Activated naive CD4-positive, alpha-beta T cell treated with anti-CD3 and anti-CD28 coated beads, Interleukin-2, amount 50 U/mL, for 16 hours (primary cell): Measurements from ENCODE around the gene MINAR2.

Experiments
- DNase-seq: peaks from one replicate; pipeline ENCODE4 v3.0.0-alpha.2; 2020

Gene MINAR2

DNA sequence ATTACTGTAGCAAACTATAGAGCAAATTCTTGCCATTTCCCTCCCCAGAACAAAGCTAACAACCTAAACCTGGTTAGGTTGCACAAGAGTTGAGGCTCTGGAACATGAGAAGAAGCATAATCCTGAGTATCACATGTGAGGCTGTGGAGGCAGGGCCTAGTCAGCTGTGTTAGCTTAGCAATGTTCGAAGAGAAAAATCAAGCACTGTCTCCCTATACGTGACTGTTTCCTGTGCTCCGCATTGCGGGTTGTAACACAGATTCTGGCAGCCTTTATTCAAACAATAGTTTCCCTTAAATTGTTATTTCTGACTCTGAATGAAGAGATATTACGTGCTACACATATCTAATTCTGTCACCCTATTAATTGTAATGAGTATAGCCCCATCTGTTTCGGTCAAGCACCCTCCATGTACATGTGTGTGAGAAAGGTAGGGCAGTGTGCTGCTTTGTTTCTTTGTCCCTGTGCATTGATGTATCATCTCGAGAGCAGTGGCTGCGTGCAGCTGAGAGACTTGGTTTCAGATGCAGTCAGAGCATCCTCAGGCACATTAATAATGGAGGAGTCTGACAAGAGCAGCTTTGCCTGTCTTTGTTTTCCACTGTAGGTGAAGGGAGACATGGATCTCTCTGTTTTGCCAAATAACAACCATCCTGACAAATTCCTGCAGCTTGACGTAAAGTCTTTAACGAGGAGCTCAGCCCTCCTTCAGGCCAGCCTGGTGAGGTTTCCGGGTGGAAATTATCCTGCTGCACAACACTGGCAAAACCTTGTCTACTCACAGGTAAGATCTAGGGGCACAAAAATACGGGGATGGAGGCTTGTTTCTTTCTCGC lies at the start of gene MINAR2:
TSS of gene MINAR2 (plus strand) at position 523 of the 836 bp plus-strand sequence. CDS start at position 620, 97 bp downstream.
- DNase-seq = no peak

GRCh38 chr5:129698661-129699060 lies 49.2 kb upstream of the MINAR2 start:
- DNase-seq = no peak

DNA sequence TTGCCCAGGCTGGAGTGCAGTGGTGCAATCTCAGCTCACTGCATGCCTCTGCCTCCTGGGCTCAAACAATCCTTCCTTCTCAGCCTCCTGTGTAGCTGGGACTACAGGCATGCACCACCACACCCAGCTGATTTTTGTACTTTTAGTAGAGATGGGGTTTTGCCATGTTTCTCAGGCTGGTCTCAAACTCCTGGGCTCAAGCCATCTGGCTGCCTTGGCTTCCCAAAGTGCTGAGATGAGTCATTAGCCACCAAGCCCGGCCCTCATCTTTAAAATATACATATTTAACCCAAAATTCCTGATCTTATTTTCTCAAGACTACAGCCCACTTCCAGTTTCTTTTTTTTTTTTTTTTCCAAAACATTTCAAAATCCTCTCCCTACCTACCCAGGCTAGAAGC lies 31.7 kb upstream of the MINAR2 start:
- DNase-seq = no peak

DNA sequence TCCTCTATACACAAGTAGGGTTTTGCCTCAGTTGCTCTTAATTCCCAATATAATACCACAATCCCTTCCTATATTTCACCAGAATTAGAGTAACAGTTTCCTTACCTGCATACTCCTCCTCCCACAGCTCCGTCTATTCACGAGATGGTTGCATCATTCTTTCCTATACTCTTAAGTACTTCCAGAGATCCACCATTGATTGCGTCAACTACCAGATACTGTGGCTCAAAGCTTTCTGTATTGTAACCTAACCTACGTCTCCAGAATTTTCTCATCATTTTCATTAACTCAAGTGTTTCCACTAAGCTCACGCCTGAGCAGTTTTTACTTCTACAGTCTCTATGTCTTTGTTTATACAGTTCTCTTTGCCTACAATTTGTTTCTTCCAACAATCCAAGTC lies 31.2 kb upstream of the MINAR2 start:
- no peak for DNase-seq

- DNase-seq = no peak
Measured at GRCh38 chr5:129717751-129718310, 30.1 kb upstream of the MINAR2 start.

- DNase-seq = no peak
Measured at GRCh38 chr5:129718471-129719090, 29.3 kb upstream of the MINAR2 start.

GRCh38 chr5:129724222-129724621 lies 23.7 kb upstream of the MINAR2 start:
- no peak for DNase-seq

DNA sequence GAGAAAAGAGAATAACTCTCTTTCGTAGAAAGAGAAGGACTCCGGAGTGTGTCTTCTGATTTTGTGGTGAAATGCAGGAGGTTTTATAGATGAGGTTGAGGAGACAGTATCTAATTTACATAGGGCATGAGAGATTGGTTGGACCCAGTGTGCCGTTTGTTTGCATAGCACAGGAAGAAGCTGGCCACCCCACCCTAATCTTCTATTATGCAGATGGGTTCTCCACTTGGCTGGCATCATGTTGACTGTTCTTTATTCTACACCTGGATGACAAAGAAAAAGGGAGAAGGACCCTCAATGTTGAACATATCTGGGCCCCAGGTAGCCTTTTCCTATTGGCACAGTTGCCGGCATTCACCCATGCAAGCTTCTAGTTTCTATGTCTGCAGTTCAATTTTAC lies 23.2 kb upstream of the MINAR2 start:
- no peak for DNase-seq

- no peak for DNase-seq
Measured at GRCh38 chr5:129739773-129740172, 8.1 kb upstream of the MINAR2 start.

DNA sequence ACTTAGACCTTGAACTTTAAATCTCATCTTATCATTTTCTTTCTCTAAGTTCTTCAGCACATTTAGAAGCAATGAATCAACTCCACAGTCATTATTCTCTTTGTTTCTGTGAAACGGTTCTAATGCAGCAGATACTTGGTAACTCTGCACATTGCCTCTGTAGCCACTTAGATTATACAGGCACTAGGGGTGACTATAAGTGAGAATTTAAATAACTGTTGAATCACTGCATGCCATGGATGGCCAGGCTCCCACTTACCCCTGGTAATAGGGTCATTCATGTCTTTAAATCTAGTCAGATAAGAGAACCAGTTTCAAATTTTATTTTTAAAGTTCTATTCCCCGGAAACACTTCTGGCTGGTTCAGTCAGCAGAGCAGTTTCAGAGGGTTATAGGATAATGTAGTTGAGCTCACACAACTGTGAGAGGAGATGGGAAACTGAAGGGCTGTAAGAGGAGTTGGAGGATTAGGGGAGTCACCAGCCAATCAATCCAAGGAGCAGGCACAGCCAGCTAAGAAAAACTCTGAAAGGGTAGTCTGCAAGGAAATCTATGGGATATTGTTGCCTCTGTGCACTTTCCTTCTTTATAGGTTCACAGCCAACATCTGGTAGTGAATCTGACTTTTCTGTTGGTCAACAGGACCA lies 4.2 kb upstream of the MINAR2 start:
- no peak for DNase-seq

GRCh38 chr5:129745997-129746396 lies 1.9 kb upstream of the MINAR2 start:
- no peak for DNase-seq

- DNase-seq = no peak
Measured at GRCh38 chr5:129746876-129747275, 1.0 kb upstream of the MINAR2 start.

DNA sequence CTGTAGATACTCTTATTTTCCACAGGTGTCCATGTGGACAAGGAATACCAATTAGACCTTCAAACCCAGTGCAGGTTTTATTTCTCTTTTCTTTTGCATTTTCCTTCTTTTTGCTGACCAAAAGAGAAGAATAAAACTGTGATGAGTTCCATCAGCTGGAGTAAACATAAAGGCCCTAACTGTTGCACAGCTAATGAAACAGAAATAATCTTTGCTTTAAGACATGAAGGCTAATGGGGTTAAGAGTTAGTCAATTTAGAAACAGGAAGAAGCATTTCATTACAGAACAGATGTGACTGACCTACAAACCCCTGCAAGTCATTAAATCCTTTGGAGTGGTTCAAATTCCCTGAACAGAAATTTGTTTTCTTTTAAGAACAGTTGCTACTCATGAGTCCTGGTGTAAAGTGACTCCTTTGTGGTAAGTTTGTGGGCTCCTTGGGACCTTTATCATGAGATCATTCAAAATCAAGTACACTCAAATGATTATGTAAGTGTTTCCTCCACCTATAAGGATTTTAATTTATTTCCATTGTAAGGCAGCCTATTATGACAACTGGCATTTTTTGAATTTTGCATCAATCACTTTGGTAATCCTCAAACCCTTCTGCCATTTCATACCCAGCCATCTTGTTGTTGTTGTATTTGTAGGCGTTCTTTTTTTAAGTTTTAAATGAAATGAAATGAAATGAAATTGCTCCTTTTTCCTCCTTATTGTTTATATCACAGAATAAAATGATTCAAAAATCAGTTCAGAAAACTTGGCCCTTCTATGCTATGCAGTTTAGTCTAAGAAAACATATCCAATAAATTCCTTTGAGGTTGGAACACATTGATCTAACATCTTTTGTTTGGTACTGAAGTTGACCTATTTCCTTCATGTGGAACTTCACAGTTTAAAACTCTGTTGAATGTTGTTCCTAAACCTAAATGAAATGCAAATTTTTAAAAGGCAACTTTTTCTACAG lies 1.3 kb downstream of the MINAR2 start:
- DNase-seq = no peak

DNA sequence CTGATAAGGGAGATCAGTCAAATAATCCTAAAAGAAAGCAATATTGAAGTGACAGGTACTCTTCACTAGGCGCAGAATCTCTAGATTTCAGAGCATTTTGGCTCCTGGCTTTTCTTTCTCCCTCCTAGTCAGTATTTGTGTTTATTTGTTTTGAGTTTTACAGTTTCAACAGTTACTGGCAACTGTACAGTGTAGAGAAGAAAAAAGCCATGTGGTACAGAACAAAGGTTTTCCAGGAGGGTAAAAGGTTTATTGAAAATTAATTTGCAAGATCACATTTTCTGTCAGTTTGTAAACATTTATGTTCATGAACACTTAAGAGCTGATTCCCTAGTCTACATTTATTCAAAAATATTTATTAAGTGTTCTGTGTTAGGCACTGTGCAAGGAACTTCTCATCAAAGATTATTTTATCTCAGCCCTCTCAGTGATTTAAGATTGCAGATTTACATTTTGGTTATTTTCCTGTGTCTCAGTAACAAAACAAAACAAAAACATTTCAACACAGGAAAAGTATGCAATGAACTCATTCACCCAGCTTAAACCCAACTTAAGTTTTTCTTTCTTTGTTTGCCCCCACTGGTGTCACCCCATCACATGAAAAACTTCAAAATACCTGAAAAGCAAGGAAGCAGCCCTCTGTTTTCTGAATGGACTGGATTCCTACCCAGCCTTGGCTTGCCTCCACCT lies 12.9 kb downstream of the MINAR2 start:
- no peak for DNase-seq

- no peak for DNase-seq
Measured at GRCh38 chr5:129763651-129764050, 15.8 kb downstream of the MINAR2 start.

DNA sequence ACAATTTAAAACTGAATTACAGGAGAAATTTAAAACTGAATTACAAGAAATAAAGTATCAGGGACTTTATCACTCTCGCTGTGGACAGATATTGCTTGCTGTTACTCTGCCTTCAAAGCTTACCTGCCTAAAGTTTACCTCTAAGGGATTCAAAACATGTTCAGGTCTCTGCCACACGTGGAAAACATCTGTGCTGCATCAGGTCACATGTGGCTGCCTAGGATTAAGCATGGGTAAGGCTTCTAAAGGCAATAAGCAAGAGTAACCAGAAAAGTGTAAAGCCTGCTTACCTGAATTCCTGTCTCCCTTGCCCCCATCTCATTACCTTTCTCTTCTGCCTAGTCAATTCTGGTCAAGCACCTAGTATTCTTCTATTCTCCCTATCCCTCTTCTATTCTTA lies 18.9 kb downstream of the MINAR2 start:
- DNase-seq = no peak

DNA sequence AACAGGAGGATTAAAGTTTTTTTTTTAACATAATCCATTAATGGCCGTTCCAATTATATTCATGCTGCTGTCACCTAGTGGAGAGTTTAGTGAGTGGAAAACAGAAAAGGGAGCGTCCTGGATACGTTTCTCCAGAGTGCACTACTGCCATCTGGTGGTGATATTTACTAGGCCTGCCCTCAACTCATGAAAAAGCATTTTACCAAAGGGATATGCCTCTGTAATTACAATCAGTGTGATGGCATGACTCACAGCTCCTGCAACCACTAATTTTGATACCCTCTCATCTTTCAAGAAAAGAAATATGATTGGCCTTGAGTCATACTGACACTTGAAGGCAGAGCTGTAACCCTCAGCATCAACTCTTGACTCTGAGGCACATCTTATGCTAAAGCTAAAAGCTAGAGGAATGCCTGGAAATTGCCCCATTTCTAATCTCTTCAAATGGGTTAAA lies 20.1 kb downstream of the MINAR2 start:
- peak; percentile 61 for DNase-seq

- no peak for DNase-seq
Measured at GRCh38 chr5:129768735-129769134, 20.8 kb downstream of the MINAR2 start.

DNA sequence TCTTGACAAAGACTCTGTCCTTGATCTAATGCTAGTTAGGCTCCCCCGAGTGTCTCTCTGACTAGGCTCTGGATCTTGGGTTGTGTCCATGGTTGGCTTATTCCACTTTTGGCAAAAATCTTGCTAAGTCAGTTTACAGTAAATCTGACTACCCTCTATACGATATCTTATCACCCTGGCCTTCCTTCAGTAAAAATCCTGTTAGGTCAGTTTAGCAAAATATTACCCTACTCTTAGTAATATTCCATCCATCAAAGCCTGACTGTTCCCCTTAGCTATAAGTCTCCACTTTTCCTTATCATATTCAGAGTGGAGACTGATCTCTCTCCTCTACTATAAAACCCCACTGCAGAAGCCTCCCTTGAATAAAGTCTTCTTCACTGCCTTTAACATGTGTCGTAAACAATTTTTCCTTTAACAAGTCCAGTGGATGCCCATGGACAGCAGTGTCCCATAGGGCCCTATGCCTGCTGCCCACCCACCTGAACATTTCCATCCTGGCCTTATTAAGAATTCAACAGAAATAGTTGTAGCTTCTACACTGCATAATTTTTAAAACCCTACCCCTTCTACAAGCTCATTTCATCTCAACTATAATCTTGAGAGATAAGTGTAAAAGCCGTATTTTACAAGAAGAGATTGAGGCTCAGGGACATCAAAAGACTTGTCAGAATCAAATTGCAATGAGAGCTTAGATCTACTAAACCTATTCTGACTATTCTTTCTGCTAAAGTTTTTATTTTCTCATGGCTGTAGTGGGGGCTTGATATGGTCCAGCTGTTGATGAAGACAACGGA lies 22.3 kb downstream of the MINAR2 start:
- DNase-seq = no peak

GRCh38 chr5:129771058-129771838 lies 23.4 kb downstream of the MINAR2 start:
- DNase-seq = peak; percentile 36
